LoVo (cell line): ENCODE data around the gene SLC50A1.

Experiments used
- DNase-seq: peaks from one replicate; pipeline ENCODE4 v3.0.0-alpha.2; 2016; ENCODE audit warnings: low spot score

The SLC50A1 gene, protein sequence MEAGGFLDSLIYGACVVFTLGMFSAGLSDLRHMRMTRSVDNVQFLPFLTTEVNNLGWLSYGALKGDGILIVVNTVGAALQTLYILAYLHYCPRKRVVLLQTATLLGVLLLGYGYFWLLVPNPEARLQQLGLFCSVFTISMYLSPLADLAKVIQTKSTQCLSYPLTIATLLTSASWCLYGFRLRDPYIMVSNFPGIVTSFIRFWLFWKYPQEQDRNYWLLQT

DNA sequence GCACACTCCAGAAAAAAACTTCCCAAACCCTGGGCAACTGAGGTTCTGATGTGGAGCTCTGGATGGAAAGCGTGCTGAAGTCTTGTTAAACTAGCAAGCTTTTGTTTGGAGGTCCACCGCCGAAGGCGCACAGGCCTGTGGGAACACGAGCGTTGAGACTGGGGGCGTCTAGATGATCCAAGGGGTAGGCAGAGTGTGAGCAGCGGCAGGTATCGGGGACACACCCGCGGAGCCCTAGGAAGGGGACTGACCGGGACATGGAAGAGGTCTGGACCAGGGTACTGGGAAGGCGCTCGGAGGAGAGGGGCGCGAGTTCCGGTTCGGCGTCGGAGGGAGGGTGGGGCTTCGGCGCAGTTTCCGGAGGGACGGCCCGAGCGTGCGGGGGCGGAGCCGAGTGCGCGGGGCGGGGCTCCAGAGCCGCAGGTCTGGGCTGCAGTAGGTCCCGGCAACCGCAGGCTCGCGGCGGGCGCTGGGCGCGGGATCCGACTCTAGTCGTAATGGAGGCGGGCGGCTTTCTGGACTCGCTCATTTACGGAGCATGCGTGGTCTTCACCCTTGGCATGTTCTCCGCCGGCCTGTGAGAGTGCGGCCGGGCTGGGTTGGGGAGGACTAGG, at the start of gene SLC50A1:
SLC50A1 (plus strand) TSS at position 438 of the 614 bp plus-strand sequence; CDS start at position 498, 60 bp downstream.
- peak; percentile 95 for DNase-seq

DNA sequence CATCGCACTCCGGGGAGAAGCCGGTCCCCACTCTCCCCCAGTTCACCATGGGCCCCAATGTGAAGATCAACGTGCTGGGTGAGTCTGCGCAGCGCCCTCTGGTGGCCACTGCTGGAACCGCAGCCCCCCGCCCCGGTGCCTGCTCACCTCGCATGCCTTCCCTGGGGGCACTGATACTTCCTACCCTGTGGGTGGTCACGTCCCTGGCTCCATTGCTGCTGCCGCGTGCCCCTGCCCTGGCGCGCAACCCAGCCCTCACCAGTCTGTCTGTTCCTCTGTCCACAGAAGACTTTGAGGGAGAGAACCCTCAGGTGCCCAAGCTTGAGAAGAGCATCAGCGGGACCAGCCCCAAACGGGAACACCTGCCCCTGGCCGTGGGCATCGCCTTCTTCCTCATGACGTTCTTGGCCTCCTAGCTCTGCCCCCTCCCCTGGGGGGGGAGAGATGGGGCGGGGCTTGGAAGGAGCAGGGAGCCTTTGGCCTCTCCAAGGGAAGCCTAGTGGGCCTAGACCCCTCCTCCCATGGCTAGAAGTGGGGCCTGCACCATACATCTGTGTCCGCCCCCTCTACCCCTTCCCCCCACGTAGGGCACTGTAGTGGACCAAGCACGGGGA, 49.4 kb upstream of the SLC50A1 start:
- no peak for DNase-seq

DNA sequence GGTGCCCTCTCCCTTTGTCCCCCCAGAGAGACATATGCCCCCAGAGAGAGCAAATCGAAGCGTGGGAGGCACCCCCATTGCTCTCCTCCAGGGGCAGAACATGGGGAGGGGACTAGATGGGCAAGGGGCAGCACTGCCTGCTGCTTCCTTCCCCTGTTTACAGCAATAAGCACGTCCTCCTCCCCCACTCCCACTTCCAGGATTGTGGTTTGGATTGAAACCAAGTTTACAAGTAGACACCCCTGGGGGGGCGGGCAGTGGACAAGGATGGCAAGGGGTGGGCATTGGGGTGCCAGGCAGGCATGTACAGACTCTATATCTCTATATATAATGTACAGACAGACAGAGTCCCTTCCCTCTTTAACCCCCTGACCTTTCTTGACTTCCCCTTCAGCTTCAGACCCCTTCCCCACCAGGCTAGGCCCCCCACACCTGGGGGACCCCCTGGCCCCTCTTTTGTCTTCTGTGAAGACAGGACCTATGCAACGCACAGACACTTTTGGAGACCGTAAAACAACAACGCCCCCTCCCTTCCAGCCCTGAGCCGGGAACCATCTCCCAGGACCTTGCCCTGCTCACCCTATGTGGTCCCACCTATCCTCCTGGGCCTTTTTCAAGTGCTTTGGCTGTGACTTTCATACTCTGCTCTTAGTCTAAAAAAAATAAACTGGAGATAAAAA, 48.7 kb upstream of the SLC50A1 start:
- DNase-seq = no peak

DNA sequence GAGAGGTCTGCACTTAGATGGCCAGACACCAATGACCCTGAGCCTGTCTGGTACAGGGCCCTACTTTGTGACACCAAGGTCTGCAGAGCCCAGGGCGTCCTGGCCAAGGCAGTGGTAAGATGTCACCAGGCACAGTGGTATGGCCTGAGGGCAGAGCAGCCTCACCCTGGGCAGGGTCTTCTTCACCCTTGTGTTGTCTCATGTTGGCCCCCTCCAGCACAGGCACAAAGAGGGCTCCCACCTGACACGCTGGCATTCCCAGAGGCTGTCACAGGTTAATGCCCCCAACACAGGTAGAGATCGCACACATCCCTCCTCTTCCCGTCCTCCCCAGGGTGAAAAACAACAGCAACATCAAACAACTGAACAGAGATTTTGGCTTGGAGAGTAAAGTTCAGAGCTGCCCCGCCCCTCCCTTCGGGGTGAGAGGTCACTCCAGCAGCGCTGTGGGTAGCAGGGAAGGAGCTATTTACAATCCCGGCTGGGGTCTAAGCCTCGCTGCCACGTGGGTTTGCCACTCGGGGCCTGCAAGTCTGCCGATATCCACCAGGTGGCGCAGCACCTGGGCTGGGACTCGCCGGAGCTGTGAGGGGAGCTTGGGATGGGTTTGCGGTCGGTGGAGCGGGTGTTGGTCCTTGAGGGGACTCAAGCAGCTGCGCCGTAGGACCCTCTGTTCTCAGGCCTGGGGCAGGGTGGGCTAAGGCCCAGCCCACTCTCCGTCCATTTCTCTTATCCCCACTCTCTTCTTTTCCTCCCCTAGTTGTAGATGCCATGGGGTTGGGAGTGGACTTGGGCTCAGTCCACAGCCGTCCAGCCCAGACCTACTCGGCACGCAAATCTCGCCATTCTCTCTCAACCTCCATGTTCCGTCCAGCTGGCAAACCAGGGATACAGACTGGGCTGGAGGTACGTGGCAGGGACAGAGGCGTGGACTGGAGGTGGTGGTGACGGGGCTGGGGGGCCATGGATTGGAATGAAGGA, 44.3 kb upstream of the SLC50A1 start:
- DNase-seq = peak; percentile 81

DNA sequence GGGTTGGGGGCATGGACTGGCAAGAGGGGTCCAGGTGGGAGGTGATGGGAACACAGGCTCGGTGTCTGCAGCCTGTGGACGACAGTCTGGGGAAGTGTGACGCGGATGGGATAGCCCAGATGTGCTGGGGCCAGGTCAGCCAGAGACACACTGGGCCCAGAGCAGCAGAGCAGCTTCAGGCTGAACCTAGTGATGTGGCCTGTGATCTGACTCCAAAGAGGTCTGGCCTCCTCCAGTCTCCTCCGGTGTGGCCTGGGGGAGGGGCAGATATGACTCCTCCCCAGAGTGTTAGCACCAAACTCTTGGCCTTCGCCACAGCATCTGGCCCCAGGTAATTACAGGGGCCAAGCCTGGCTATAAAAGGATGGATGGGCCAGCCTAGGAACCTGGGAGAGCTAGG, 43.5 kb upstream of the SLC50A1 start:
- no peak for DNase-seq

DNA sequence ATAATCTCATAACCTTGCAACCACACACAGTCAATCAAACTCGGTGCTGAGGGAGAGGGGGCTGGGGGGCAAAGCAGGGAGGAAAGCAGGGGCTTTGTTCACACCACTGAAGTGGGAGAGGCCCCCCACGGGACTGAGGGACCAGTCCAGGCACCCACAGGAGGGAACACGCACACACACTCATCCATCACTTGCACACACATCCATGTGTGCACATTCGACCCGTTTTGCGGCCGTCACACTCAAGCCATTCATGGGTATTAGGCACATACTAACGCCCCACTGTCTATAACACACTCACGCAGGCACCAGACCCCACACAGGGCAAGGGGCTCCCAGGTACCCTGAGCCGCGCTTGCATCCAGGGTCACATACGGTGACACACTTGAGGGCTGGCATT, 43.0 kb upstream of the SLC50A1 start:
- DNase-seq = no peak

DNA sequence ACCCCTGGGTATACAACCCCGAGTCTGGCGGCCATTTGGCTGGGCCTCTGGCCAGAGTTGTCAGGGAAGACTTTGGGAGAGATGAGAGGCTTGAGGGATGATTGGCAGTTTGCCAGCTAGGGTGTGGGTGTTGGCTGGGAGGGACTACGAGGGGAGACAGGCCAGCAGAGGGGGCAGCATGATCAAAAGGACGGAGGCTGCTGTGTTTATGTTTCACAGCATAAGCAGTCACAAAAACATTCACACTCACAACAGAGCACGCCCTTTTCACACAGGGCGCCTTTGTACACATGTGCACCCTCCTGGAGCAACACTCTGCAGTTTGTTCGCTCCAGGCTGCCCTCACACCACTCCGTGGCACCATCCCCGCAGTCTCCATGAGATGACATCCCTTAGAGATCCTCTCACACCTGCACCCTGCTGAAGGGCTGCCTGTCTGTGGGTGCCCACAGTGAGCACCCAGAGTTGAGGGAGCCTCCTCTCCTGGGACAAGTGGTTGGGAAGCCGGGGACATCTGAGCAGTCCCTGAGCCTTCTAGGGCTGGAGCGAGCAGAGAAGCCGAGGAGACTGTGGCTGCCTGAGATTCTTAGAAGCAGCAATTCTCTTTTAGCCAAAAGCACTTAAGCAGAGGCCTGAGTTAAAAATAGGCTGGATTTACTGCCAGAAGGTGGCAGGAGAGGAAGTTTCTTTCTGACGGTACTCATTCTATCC, 41.6 kb upstream of the SLC50A1 start:
- DNase-seq = peak; percentile 37

DNA sequence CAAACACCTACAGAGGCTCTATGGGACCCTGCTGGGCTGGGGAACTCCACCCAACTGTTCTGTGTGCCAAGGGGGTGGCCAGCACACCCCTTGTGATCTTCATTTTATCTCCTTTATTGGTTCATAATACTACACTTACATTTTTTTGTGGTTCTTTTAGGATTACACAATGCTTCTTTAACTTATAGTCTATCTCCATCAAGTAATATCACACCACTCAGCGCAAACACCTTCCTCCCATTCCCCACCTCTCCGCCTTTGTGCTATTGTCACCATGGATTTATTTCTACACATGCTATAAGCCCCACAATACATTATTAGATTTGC, 41.1 kb upstream of the SLC50A1 start:
- no peak for DNase-seq

DNA sequence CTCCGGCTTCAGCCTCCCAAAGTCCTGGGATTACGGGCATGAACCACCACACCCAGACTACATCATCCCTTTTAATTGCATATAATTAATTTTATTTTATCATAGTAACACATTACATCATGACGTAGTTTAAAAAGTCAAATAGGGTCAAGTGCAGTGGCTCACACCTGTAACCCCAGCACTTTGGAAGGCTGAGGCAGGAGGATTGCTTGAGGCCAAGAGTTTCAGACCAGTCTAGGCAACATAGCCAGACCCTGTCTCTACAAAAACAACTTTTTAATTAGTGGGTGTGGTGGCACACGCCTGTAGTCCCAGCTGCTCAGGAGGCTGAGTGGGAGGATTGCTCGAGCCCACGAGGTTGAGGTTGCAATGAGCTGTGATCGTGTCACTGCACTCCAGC, 36.3 kb upstream of the SLC50A1 start:
- DNase-seq = no peak

DNA sequence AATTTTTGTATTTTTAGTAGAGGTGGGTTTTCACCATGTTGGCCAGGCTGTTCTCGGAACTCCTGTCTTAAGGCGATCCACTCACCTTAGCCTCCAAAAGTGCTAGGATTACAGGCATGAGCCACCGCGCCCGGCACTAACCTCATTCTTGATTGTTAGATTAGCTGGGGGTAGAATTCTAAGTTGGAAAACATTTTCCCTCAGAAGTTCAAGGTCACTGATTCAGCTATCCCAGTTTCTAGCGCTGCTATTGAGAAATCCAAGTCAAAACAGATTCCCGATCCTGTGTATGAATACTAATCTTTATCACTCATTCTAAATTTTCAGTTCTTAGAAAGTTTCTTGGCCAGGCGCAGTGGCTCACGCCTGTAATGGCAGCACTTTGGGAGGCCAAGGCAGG, 32.3 kb upstream of the SLC50A1 start:
- DNase-seq = no peak

DNA sequence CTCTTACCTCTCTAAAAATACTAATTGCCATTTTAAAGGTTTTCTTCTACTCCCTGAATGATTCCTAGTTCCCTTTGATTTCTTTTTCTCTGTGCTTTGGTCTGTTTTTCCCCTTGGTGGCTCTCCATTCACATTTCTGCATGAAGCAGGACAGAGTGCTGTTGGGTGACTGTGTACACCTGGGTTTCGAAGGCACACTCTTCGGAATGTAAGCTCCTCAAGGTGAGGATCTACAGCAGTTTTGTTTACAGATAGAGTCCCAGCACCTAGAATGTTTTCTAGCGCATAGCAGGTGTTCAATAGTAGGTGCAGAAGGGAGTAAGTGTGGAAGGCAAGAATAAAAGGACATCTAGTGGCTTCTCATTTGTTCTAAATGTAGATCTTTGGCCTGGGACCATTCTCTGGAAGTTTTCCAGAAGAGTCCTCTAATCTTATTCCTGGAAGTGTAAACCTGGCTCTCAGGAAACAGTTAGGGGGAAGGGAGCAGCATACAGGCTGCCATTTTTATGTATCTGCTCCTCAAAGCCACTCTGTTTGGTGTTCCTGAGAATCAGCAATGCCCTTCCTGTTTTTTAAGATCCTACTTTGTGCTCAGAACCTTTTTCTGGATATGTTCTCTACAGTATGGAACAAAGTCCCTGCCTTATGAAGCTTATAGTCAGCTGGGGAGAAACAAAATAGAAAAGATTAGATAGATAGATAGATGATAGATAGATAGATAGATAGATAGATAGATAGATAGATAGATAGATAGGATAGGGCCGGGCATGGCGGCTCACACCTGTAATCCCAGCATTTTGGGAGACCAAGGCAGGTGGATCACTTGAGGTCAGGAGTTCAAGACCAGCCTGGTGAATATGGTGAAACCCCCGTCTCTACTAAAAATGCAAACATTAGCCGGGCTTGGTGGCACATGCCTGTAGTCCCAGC, 30.8 kb upstream of the SLC50A1 start:
- DNase-seq = no peak

DNA sequence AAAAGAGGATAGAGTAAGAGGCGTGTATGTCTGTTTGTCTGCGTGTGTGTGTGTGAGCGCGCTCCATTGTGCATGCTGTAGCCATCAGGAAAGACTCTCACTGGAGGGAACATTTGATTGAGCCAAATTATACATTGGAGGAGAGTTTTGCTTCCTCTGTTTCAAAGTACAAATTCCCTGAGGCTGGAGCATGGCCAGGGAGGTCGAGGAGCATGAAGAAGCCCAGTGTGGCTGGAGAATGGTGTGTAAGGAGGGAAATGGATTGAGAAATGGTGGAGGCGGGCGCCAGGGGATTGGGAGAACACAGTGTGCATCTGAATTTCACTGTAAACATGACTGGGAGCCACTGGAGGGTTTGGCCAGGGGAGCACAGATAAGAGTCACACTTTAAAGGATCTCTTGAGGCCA, 30.0 kb upstream of the SLC50A1 start:
- DNase-seq = no peak

DNA sequence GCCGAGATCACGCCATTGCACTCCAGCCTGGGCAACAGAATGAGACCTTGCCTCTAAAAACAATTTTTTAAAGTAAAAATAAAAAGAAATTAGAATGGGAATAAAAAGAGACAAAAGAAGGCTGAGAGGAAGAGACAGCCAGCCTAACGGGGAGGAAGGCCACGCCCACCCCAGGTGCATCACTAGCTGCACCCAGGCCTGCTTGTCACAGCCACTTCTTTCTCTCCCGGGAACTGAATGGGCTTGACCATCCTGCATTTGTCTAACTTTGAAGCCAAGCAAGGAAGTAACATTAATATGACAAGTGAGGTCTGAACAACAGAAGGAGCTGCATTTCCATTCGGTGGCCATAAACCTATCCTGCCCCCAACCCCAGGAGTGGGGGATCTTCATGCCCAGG, 28.8 kb upstream of the SLC50A1 start:
- DNase-seq = no peak

DNA sequence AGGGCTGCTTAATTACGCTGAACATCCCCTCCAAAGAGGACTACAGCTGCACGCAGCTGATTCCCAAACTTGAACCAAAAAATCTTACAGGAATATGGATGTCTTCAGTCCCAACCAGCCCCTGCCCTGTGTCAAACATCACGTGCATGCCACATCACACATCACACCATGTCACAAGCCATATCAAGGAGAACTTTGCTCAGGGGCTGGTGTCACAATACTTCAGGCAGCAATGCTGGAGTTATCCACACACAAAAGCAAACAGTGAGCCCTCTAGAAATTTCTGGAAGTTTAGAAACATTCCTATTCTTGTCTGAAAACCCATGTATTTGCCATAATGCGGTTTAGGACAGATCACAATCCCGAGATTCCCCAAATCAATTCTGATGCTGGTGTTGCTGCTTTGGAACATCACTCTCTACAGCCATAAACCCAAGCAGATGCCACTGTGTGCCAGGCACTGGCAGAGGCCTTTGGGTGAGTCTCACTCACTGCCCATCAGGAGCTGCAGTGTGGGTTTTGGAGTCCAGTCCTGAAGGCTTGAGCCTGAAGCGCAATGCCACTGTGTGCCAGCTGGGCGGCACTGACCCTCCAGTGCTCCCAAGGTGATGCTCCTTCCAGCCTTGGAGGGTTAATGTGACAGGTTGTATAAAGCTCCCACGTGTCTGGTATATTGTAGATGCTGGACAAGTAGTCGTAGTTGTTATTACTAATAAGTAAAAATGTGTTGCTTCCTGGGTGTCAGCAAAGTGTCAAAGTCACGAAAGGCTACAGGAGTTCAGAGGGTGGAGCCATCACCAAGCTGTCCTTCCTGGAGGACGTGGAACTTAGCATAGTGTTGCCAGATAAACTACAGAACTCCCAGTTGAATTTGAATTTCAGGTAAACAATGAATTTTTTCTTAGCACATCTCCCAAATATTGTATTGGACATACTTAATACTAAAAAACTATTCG, 28.1 kb upstream of the SLC50A1 start:
- DNase-seq = no peak

DNA sequence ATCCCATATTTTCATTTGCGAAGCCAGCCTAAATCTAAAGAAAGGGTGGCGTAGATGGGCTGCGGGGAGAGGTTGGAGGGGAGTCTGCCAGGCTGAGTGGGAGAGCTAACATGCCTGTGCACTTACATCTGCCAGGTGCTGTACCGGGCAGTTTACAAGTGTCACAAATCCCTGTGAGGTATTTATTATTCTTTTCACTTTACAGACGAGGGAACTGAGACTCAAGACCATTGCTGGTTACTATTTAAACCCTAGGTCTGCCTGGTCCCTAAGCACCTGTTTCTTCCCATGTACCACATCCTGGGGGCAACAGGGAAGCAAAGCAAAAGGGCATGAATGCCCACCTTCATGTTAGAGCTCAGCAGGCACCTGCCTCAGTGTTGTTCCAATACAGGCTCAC, 27.4 kb upstream of the SLC50A1 start:
- no peak for DNase-seq

DNA sequence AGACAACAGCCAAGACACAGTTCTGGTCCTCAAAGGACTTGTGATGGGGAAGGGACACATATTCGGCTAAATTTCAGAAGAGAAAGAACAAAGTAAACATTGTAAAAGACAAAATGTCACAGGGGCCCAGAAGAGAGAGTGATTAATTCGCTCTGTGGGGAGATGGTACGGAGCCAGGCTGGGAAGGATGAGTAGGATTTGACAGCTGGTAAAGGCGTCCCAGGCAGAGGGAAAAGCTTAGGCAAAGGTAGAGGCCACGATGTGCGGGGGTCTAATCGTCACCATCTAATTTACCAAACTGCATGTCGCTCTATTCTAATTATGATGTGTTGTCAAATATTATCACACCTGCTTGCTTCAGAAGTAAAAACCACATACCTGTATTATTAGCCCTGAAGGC, 25.3 kb upstream of the SLC50A1 start:
- DNase-seq = no peak

DNA sequence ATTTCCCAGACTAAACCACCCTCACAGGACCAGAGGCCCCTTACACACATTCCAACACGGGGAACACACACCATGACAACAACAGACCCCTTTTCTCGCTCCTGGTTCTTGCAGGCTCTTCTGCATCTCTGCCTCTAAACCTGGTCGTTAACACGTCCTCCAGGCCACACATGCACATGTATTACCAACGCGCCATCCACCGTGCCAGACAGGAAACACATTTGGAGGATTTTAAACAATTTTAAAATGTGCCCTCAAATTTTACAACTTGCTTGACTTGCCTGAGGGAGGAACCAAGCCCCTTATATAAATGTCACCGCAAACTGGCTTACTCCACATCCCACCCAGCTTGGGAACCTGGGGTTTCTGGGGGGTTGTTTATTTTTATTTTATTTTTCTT, 24.8 kb upstream of the SLC50A1 start:
- no peak for DNase-seq

DNA sequence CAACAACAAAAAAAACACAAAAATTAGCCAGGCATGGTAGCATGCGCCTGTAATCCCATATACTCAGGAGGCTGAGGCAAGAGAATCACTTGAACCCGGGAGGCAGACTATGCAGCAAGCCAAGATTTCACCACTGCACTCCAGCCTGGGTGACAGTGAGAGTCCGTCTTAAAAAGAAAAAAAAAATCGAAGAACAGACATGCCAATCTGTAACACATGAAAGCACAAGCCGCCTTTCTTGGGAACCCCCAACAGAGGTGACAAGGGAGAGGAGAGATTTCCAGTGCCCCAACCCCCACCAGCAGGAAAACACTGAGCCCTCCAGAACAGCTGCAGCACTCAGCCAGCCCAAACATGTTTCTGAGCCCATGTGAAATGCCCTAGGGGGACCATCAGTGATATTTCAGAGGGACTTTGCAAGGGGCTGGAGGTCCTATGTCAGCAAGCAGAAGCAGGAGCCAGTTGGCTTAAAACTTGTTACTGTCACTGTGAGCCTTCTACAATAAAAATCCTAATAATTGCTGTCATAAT, 22.1 kb upstream of the SLC50A1 start:
- DNase-seq = no peak
